Liver (tissue), 9 donors: ENCODE data around the gene BCL10. TPM values are rescaled to one million over a fixed set of nuclear protein-coding genes. Genes with fewer than 3 reads are reported as not detected.

Experiments used
- DNase-seq: peaks from one replicate; pipeline ENCODE4 v3.0.0-alpha.2; 2017; ENCODE audit warnings: low spot score
- H3K27ac ChIP-seq, 2 donors: one replicate each; pipeline ENCODE4 v1.7.0; 2013; ENCODE audit warnings: inconsistent platforms in 2 of 2, low read length in 2 of 2, control low read depth in 1 of 2, low read depth in 1 of 2, mild to moderate bottlenecking in 1 of 2
- H3K27me3 ChIP-seq, 4 donors: one replicate each; pipeline versions ENCODE4 v1.6.1 to v1.7.0; 2013; ENCODE audit warnings: low read length in 3 of 4, inconsistent platforms in 1 of 4, mild to moderate bottlenecking in 1 of 4, moderate library complexity in 1 of 4; ENCODE audit not compliant: control insufficient read depth in 4 of 4, insufficient read depth in 4 of 4
- H3K36me3 ChIP-seq, 4 donors: one replicate each; pipeline versions ENCODE4 v1.6.1 to v1.7.0; 2013; ENCODE audit warnings: low read length in 3 of 4, mild to moderate bottlenecking in 3 of 4, low read depth in 1 of 4, moderate library complexity in 1 of 4; ENCODE audit not compliant: control insufficient read depth in 4 of 4, insufficient read depth in 3 of 4
- H3K4me1 ChIP-seq, 4 donors: one replicate each; pipeline versions ENCODE4 v1.6.1 to v1.7.0; 2013; ENCODE audit warnings: low read length in 3 of 4, mild to moderate bottlenecking in 3 of 4, moderate library complexity in 1 of 4; ENCODE audit not compliant: control insufficient read depth in 4 of 4, insufficient read depth in 4 of 4
- H3K4me3 ChIP-seq, 3 donors: one replicate each; pipeline versions ENCODE4 v1.6.1 to v1.7.0; 2013; ENCODE audit warnings: low read length in 3 of 3, control low read depth in 1 of 3, low read depth in 1 of 3, mild to moderate bottlenecking in 1 of 3
- H3K9ac ChIP-seq, 2 donors: one replicate each; pipeline ENCODE4 v1.7.0; 2013; ENCODE audit warnings: low read length in 2 of 2, mild to moderate bottlenecking in 2 of 2, moderate library complexity in 2 of 2, control low read depth in 1 of 2, low read depth in 1 of 2
- H3K9me3 ChIP-seq, 4 donors: one replicate each; pipeline versions ENCODE4 v1.6.1 to v1.7.0; 2013; ENCODE audit warnings: low read length in 3 of 4; ENCODE audit not compliant: control insufficient read depth in 4 of 4
- CTCF ChIP-seq: fragments of 150-350 bp; IDR thresholded peaks from 2 replicates; pipeline ENCODE4 v1.5.1; 2017; ENCODE audit warnings: improper control_type of control experiment, low read depth, low read length; ENCODE audit not compliant: missing input control
- EGR1 ChIP-seq, 2 donors: IDR thresholded peaks; 2 replicates each; pipeline ENCODE4 v1.6.1; 2016 to 2018; ENCODE audit warnings: antibody characterized with exemption in 2 of 2, low read depth in 2 of 2
- FOXA1 ChIP-seq: IDR thresholded peaks from 2 replicates; pipeline ENCODE4 v1.6.1; 2016; ENCODE audit warnings: antibody characterized with exemption
- FOXA2 ChIP-seq: IDR thresholded peaks from 2 replicates; pipeline ENCODE4 v1.6.1; 2016; ENCODE audit warnings: antibody characterized with exemption
- GABPA ChIP-seq, 2 donors: IDR thresholded peaks in 1 of 2; conservative IDR thresholded peaks in 1 of 2; 2 replicates each; pipeline ENCODE4 v1.6.1; 2016; ENCODE audit warnings: antibody characterized with exemption in 2 of 2, mild to moderate bottlenecking in 1 of 2, moderate library complexity in 1 of 2
- HNF4A ChIP-seq, 2 donors: conservative IDR thresholded peaks; 2 replicates each; pipeline ENCODE4 v1.6.1; 2016; ENCODE audit warnings: antibody characterized with exemption in 2 of 2, mild to moderate bottlenecking in 2 of 2
- HNF4G ChIP-seq: IDR thresholded peaks from 2 replicates; pipeline ENCODE4 v1.6.1; 2016; ENCODE audit warnings: antibody characterized with exemption
- JUND ChIP-seq, 2 donors: IDR thresholded peaks; 2 replicates each; pipeline ENCODE4 v1.6.1; 2016; ENCODE audit warnings: antibody characterized with exemption in 2 of 2
- NR2F2 ChIP-seq: IDR thresholded peaks from 2 replicates; pipeline ENCODE4 v1.6.1; 2016; ENCODE audit warnings: antibody characterized with exemption
- RAD21 ChIP-seq, 2 donors: IDR thresholded peaks; 2 replicates each; pipeline ENCODE4 v1.6.1; 2016; ENCODE audit warnings: antibody characterized with exemption in 2 of 2, mild to moderate bottlenecking in 2 of 2
- RXRA ChIP-seq, 2 donors: IDR thresholded peaks; 2 replicates each; pipeline ENCODE4 v1.6.1; 2017 to 2018; ENCODE audit warnings: antibody characterized with exemption in 2 of 2, mild to moderate bottlenecking in 1 of 2
- SP1 ChIP-seq: IDR thresholded peaks from 2 replicates; pipeline ENCODE4 v1.6.1; 2018; ENCODE audit warnings: antibody characterized with exemption, mild to moderate bottlenecking
- TAF1 ChIP-seq: conservative IDR thresholded peaks from 2 replicates; pipeline ENCODE4 v1.6.1; 2016; ENCODE audit warnings: antibody characterized with exemption, mild to moderate bottlenecking
- ZBTB33 ChIP-seq: IDR thresholded peaks from 2 replicates; pipeline ENCODE4 v1.6.1; 2016; ENCODE audit warnings: antibody characterized with exemption
- WGBS: extraction: QIAGEN DNeasy Blood & Tissue Kit; methylation state at CpG from one replicate; pipeline ENCODE4 v1.1.7; 2013; 5-methylcytosine and 5-hydroxymethylcytosine counted together
- polyA plus RNA-seq, 2 donors: library from polyadenylated mRNA; stranded (reverse) in 1 of 2; unstranded in 1 of 2; fragments of 200-250 nt in 1 of 2; fragments of >200 nt in 1 of 2; fragmentation: Nextera tagmentation in 1 of 2; extraction: Ambion mirVana in 1 of 2; gene quantifications; one replicate each; pipeline versions ENCODE4 v1.2.1 to v1.2.3, GENCODE V29; 2013 to 2015
- total RNA-seq, 2 donors: library from RNA; depleted of rRNA; stranded (reverse); fragments of >200 nt; gene quantifications; one replicate each; pipeline ENCODE4 v1.2.3, GENCODE V29; 2014
- TF ChIP-seq, protein P1 (sequence below): IDR thresholded peaks from 2 replicates; pipeline ENCODE4 v1.6.1; 2016; ENCODE audit warnings: antibody characterized with exemption, mild to moderate bottlenecking
- TF ChIP-seq, protein P2 (sequence below): IDR thresholded peaks from 2 replicates; pipeline ENCODE4 v1.6.1; 2016; ENCODE audit warnings: antibody characterized with exemption
- donor health status: healthy.
- donor health status: healthy.
- donor health status: healthy.
- donor health status: healthy.
- donor health status: healthy.

The BCL10 gene
- total and polyA plus RNA-seq, 4 donors: 3.1 to 8.9 (median 7.5) TPM

GRCh38 chr1:85306236-85306635 is 29.8 kb upstream of the BCL10 start (continued):
- TF ChIP-seq, protein P1, sequence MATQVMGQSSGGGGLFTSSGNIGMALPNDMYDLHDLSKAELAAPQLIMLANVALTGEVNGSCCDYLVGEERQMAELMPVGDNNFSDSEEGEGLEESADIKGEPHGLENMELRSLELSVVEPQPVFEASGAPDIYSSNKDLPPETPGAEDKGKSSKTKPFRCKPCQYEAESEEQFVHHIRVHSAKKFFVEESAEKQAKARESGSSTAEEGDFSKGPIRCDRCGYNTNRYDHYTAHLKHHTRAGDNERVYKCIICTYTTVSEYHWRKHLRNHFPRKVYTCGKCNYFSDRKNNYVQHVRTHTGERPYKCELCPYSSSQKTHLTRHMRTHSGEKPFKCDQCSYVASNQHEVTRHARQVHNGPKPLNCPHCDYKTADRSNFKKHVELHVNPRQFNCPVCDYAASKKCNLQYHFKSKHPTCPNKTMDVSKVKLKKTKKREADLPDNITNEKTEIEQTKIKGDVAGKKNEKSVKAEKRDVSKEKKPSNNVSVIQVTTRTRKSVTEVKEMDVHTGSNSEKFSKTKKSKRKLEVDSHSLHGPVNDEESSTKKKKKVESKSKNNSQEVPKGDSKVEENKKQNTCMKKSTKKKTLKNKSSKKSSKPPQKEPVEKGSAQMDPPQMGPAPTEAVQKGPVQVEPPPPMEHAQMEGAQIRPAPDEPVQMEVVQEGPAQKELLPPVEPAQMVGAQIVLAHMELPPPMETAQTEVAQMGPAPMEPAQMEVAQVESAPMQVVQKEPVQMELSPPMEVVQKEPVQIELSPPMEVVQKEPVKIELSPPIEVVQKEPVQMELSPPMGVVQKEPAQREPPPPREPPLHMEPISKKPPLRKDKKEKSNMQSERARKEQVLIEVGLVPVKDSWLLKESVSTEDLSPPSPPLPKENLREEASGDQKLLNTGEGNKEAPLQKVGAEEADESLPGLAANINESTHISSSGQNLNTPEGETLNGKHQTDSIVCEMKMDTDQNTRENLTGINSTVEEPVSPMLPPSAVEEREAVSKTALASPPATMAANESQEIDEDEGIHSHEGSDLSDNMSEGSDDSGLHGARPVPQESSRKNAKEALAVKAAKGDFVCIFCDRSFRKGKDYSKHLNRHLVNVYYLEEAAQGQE: no peak
- no peak for TF ChIP-seq HNF4G

DNA sequence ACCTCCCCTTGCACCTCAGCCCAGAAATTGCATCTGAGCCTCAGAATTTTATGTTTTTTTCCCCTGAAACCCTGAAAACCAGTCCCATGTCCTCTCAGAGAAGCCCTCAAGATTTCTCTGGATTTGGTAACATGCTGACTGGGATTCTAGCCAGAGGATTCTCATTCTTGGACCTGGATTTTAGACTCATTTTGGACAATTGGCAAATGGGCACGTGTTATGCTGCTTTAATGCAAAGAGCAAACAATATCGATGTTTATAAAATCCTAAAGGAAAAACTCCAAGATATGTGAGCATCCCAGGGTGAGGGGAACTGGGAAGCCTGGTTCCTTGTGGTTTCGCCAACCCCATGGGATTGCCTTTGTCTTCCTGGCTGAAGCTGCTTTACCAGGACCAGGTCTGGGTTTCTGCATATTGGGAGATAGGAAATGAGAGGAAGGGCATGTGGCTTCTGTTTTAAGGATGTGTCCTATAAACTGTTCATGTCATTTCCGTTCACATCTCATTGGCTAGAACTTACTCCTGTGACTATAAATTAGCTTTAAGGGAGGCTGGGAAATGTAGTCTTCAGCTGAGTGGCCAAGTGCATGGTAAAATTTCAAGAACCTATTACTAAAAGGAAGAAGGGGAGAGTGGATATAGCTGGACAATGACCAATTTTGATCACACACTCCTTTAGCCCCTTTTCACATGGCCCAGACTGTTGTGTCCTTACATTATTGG is 27.2 kb upstream of the BCL10 start:
- Histone ChIP-seq H3K4me1 (peaks cover 0 to 8% (median 4%) of the 10 kb centered on the region in 4 donors), H3K9ac (no peak overlapping the region), H3K27me3 (no peaks in the 10 kb centered on the region), H3K4me3 (no peak overlapping the region), H3K9me3 (no peaks in the 10 kb centered on the region), H3K27ac (no peak overlapping the region), H3K36me3 (no peaks in the 10 kb centered on the region)
- 89% methylated on average over 4 of the region's 4 CpGs for WGBS
- TF ChIP-seq JUND (IDR thresholded peaks at IDR 0.05) (no peak), NR2F2 (no peak), FOXA1 (no peak)
- DNase-seq: no peak

- Histone ChIP-seq H3K9me3 (no peaks in the 10 kb centered on the region), H3K9ac (no peak overlapping the region), H3K4me1 (no peaks in the 10 kb centered on the region), H3K27ac (no peak overlapping the region), H3K36me3 (no peaks in the 10 kb centered on the region), H3K27me3 (no peaks in the 10 kb centered on the region), H3K4me3 (no peak overlapping the region)
- 76% methylated on average over 3 of the region's 3 CpGs for whole genome bisulfite sequencing
- TF ChIP-seq ZBTB33 (no peak), CTCF (no peak), EGR1 (IDR thresholded peaks at IDR 0.05; ENCODE audit: low read depth in 2 of 2) (no peak), FOXA1 (no peak), SP1 (no peak), JUND (IDR thresholded peaks at IDR 0.05) (no peak), TAF1 (no peak), NR2F2 (no peak), FOXA2 (no peak), RXRA (IDR thresholded peaks at IDR 0.05) (no peak), RAD21 (IDR thresholded peaks at IDR 0.05) (no peak), HNF4A (conservative IDR thresholded peaks at IDR 0.05) (no peak), HNF4G (no peak), GABPA (IDR thresholded peaks at IDR 0.05 in 1 of 2, conservative IDR thresholded peaks at IDR 0.05 in 1 of 2) (no peak)
- TF ChIP-seq, protein P1: no peak
- TF ChIP-seq, protein P2, sequence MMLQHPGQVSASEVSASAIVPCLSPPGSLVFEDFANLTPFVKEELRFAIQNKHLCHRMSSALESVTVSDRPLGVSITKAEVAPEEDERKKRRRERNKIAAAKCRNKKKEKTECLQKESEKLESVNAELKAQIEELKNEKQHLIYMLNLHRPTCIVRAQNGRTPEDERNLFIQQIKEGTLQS: no peak
- DNase-seq: no peak
Measured at GRCh38 chr1:85300140-85300539, 23.7 kb upstream of the BCL10 start.
